ENCODE results near the gene EVI2A.
"Not testable (repeated sequence)": the region's sequence is repeated elsewhere in the genome, so short reads cannot be mapped to it uniquely, and the experiment has no call there.

The EVI2A gene

GRCh38 chr17:31321481-31321880, at the start of gene EVI2A:
TSS of gene EVI2A (minus strand) at chr17:31321622. CDS start at chr17:31319013, 2,609 bp downstream.
- in situ Hi-C loops (cut with HindIII; ENCODE audit: low sequenced_read_pairs), result no loop called here

GRCh38 chr17:31369266-31369665, 47.8 kb upstream of the EVI2A start:
- in situ Hi-C loops (cut with HindIII; ENCODE audit: low sequenced_read_pairs), result no loop called here

DNA sequence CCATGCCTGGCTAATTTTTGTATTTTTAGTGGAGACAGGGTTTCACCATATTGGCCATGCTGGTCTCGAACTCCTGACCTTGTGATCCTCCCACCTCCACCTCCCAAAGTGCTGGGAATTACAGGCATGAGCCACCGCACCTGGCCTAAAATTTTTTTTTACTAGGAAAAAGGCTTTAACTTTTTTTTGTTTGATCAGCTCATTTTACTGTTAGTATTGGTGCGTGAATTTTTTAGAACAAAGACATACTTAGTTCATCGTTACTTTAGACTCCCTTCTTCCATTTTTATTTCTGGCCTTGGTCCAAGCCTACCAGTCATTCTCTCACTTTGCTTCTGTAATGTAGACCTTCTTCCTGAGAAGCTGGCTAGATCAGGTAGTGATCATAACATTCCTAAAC, 44.7 kb upstream of the EVI2A start:
- in situ Hi-C loops (cut with HindIII; ENCODE audit: low sequenced_read_pairs), result no loop called here

DNA sequence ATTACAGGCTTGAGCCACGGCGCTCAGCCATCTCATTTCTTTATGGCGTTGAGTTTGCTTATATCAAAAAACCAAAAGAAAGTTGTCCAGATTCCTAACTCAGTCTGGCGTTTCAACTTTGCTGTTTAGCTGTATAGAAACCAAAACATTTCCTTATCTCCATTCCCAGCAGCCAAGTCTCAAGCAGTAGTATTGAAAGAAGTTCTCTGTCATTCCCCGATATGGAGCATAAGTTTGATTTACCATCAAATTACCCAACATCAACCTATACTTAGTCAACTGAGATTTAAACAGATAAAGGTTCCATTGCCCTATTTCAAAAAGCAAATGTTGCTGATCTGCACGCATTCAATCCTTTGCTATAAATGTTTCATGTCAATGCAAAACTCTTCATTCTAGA, 42.6 kb upstream of the EVI2A start:
- in situ Hi-C loops (cut with HindIII; ENCODE audit: low sequenced_read_pairs), result no loop called here

- in situ Hi-C loops (cut with HindIII; ENCODE audit: low sequenced_read_pairs), result no loop called here
Measured at GRCh38 chr17:31357839-31358394, 36.5 kb upstream of the EVI2A start.

DNA sequence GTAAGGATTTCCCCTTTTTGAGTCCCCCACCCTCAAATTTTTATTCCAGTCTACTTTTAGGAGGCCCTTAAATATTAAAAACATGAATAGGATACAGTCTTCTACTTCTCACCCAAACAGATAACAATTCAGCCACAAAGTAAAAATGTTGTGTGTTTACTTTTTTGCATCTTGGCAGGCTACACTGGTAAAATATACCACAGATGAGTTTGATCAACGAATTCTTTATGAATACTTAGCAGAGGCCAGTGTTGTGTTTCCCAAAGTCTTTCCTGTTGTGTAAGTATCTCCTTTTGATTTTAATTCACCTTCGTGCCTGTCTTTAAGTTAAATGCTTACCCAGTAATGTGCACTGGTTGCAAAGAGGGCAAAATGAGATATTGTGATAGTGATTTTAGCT, 35.7 kb upstream of the EVI2A start:
- in situ Hi-C loops (cut with HindIII; ENCODE audit: low sequenced_read_pairs), result no loop called here

DNA sequence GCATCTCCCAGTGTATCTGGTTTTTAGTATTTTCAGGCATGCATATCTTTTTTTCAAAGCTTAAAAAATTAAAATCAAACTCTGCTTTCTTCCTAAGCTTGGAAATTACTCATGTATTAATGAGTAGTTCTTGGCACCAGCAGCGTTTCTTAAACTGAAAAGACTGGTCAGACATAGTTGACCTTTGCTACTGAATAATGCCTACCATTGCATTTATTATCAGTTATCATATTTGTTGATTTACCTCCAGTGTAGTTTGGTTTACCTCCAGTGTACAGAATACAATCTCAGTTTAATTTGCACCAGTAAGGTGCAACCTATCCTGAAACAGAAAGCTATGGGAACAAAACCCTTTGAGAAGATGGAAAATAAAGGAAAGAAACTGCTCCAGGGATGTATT, 34.5 kb upstream of the EVI2A start:
- in situ Hi-C loops (cut with HindIII; ENCODE audit: low sequenced_read_pairs), result no loop called here

- in situ Hi-C loops (cut with HindIII; ENCODE audit: low sequenced_read_pairs), result no loop called here
Measured at GRCh38 chr17:31349454-31349853, 28.0 kb upstream of the EVI2A start.

DNA sequence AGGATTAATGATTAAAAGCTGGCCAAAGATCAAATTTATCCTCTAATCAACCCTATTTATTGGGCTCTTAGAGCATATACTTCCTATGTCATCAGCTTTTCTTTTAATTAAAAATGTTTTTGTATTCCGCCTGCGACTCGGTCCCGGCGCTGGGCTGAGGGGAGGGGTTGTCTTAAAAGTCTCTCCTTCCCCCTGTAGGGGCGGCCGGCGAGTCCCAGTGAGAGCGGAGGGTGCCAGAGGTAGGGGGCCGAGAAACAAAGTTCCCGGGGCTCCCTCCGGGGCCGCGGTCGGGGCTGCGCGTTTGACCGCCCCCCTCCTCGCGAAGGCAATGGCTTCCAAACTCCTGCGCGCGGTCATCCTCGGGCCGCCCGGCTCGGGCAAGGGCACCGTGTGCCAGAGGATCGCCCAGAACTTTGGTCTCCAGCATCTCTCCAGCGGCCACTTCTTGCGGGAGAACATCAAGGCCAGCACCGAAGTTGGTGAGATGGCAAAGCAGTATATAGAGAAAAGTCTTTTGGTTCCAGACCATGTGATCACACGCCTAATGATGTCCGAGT, 23.8 kb upstream of the EVI2A start:
- in situ Hi-C loops (cut with HindIII; ENCODE audit: low sequenced_read_pairs), result not testable (repeated sequence)

GRCh38 chr17:31339906-31340661, 18.7 kb upstream of the EVI2A start:
- in situ Hi-C loops (cut with HindIII; ENCODE audit: low sequenced_read_pairs), result no loop called here

DNA sequence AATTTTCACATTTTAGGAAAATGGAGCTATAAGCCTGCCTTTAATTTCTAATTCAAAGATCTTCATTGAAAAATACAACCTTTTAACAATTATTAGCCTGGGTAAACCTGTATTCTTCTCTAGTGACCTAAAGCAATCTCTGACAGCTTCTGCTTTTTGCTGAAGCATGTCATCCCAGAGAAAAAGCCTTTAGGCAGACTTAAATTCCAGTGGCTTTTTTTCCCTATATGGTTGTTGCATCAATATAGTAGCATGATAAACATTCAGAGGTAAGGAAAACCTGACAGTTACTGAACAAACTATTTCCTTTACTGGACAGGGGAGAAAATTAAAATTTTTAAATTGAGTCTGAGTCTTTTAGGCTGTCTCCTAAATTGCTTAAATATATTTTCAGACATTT, 7.8 kb upstream of the EVI2A start:
- in situ Hi-C loops (cut with HindIII; ENCODE audit: low sequenced_read_pairs), result no loop called here

GRCh38 chr17:31328160-31328535, 6.7 kb upstream of the EVI2A start:
- in situ Hi-C loops (cut with HindIII; ENCODE audit: low sequenced_read_pairs), result no loop called here

- in situ Hi-C loops (cut with HindIII; ENCODE audit: low sequenced_read_pairs), result no loop called here
Measured at GRCh38 chr17:31327534-31328159, 6.2 kb upstream of the EVI2A start.

DNA sequence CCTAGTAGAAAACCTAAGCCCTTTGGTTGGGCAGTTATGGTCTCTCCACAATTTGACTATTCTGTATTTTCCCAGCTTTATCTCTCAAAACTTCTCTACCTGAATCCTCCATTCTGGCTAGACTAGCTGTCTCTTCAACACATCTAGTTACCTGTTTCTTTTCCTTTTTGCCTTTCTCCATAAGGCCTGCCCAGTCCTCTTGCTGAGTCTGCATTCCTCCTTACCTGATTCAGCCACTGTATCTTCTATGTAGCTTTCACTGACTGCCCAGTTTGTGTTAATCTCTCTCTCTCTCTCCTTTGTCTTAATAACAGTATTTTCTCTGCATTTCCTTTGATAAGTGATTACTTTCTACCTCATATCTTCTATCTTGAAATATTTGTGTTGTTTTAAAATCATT, 2.1 kb upstream of the EVI2A start:
- in situ Hi-C loops (cut with HindIII; ENCODE audit: low sequenced_read_pairs), result no loop called here

DNA sequence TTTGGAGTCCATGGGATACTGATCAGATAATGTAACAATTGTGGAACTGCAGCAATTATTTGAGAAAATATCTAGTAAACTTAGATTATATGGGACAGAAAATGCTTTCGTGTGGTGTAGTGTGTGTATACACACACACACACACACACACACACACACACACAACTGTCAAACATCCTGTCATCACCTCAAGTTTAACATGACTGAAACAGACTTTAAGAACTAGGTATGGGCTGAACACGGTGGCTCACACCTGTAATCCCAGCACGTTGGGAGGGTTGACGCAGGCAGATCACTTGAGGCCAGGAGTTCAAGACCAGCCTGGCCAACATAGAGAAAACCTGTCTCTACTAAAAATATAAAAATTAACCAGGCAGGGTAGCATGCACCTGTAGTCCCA, 544 bp upstream of the EVI2A start:
- in situ Hi-C loops (cut with HindIII; ENCODE audit: low sequenced_read_pairs), result no loop called here

DNA sequence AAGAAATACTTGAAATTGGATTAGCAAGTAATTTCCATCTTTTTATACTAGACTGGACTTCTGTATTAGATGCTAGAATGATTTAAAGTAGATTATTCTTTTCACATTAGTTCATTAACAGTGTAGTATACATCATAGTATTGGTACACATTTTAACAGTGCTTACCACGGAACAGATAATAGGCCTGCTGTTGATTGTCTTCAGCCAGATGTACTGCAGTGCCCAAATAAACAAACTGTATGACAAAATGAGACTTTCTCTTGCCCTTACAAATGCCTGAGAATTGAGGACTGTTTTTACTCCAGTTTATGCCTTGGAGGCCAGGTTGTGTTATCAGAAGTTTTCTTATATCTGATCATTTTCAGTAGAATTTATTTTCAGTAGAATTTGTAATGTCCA, 631 bp downstream of the EVI2A start:
- in situ Hi-C loops (cut with HindIII; ENCODE audit: low sequenced_read_pairs), result no loop called here

DNA sequence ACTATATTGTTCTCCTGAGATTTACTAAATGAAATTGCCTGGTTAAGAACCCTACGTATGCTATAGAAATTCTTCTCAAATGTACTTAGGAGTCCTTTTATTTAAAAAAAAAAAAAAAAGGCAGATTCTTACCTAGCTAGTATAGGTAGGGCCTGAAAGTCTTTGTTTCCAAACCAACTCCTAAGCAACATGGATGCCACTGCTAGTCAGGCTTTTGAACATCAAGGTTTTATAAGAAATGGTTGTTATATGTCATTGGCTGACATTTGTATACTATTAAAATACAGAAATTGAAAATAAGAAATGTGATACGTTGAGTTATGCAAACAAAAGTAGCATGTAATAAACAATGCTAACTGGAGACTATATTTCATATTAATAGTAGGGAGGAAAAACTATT, 1.2 kb downstream of the EVI2A start:
- in situ Hi-C loops (cut with HindIII; ENCODE audit: low sequenced_read_pairs), result no loop called here

DNA sequence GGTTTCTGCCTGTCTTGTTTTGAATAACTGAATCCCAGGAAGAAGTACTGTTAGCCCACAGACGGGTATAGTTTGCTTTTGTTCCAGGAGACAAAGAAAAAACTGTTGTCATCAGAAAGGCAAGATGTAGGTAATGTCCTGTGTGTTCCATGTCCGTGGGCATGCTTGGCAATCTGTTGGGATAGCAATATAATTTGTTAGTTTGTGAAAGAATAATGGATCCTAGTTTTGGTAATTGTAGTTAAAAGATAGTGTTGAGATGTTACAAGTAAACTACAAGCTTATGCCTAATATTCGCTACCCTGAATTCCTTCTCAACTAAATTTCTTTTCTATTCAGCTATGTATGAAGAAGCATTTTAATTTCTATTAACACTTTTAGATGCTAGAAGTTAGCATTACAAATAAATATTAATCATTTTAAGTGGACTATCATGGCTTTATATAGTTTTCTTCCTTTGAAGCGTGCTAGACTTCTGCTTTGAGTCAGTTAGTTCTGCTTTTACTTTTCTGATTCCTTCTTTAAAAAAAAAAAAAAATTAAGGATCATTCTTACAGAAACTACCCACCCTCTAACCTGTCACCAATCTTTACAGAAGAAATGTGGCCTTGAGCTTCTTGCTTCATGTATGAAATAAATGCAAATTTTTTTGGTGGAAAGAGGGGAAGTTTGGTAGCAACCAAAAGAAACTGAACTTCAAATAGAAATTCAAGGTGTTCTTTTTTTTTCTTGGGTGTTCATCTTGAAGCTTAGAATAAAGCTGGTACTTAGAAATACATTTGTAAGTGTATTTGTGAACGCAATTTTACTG, 2.4 kb downstream of the EVI2A start:
- in situ Hi-C loops (cut with HindIII; ENCODE audit: low sequenced_read_pairs), result no loop called here

DNA sequence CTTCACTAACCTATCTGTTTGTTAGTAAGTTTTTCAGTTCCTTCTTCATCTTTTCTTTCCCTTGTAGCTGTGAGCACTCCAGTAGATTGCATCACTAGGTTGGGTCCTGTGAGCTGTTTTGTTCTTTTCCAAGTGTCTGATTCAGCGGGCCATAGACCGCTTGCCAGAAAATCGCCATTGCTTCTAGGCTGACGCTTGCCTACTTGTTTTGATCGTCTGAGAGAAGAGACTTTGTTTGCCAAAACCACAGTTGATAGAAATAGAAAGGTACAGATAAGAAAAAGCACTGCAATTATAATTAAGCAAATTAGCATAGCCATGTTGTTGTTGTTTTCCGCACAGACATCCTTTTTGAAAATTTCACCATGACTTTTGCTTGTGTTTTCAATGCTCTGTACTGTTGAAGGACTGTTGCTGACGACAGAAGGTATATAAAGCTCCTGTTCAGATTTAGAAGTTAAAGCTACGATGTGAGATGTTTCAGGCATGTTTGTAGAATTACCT, 3.1 kb downstream of the EVI2A start:
- in situ Hi-C loops (cut with HindIII; ENCODE audit: low sequenced_read_pairs), result no loop called here

- in situ Hi-C loops (cut with HindIII; ENCODE audit: low sequenced_read_pairs), result no loop called here
Measured at GRCh38 chr17:31314782-31315100, 6.7 kb downstream of the EVI2A start.

All from endothelial cell of hepatic sinusoid (primary cell).